GM21576 (cell line): ENCODE data around the gene PLD4.
"Not testable (repeated sequence)": the region's sequence is repeated elsewhere in the genome, so short reads cannot be mapped to it uniquely, and the experiment has no call there.

Source experiments
- ATAC-seq: cut with Tn5 transposase; IDR thresholded peaks from one replicate; pipeline ENCODE4 v1.9.1; 2021; ENCODE audit warnings: mild to moderate bottlenecking, moderate library complexity; ENCODE audit not compliant: unreplicated experiment

PLD4 gene

GRCh38 chr14:104885973-104886689 is 38.5 kb upstream of the PLD4 start:
- ATAC-seq: no peak

GRCh38 chr14:104886690-104887622 is 37.7 kb upstream of the PLD4 start:
- ATAC-seq: no peak

- no peak for ATAC-seq
Measured at GRCh38 chr14:104887623-104888488, 36.8 kb upstream of the PLD4 start.

- ATAC-seq: no peak
Measured at GRCh38 chr14:104888489-104889374, 35.9 kb upstream of the PLD4 start.

- no peak for ATAC-seq
Measured at GRCh38 chr14:104889375-104889757, 35.3 kb upstream of the PLD4 start.

- ATAC-seq: not testable (repeated sequence)
Measured at GRCh38 chr14:104890292-104890691, 34.4 kb upstream of the PLD4 start.

GRCh38 chr14:104891121-104891551 is 33.5 kb upstream of the PLD4 start:
- no peak for ATAC-seq

- no peak for ATAC-seq
Measured at GRCh38 chr14:104891664-104892530, 32.8 kb upstream of the PLD4 start.

- ATAC-seq: no peak
Measured at GRCh38 chr14:104892531-104893434, 31.9 kb upstream of the PLD4 start.

- ATAC-seq: no peak
Measured at GRCh38 chr14:104893435-104894207, 31.1 kb upstream of the PLD4 start.

- no peak for ATAC-seq
Measured at GRCh38 chr14:104894331-104895206, 30.1 kb upstream of the PLD4 start.

GRCh38 chr14:104895207-104895785 is 29.4 kb upstream of the PLD4 start:
- ATAC-seq: no peak

- ATAC-seq: no peak
Measured at GRCh38 chr14:104895786-104896661, 28.7 kb upstream of the PLD4 start.

- ATAC-seq: no peak
Measured at GRCh38 chr14:104897330-104898194, 27.1 kb upstream of the PLD4 start.
